Stimulated activated CD4-positive, alpha-beta T cell treated with anti-CD3 and anti-CD28 coated beads, Interleukin-15, amount 100 ng/mL, for 24 hours (primary cell): ENCODE data around the gene DHX29.
A peak's percentile ranks its signal among the peaks of the same experiment; 100 is the strongest.
"Not testable (repeated sequence)": the region's sequence is repeated elsewhere in the genome, so short reads cannot be mapped to it uniquely, and the experiment has no call there.

ENCODE experiments used
- DNase-seq: peaks from one replicate; pipeline ENCODE4 v3.0.0-alpha.2; 2020

The DHX29 gene

GRCh38 chr5:55307383-55308253 lies at the start of gene DHX29, which contains the start of gene MTREX:
Gene DHX29 (minus strand): TSS chr5:55307694. CDS start chr5:55307573, 121 bp downstream.
Gene MTREX (plus strand): TSS chr5:55307989. CDS start chr5:55308014, 25 bp downstream.
- DNase-seq = peak; percentile 91

DNA sequence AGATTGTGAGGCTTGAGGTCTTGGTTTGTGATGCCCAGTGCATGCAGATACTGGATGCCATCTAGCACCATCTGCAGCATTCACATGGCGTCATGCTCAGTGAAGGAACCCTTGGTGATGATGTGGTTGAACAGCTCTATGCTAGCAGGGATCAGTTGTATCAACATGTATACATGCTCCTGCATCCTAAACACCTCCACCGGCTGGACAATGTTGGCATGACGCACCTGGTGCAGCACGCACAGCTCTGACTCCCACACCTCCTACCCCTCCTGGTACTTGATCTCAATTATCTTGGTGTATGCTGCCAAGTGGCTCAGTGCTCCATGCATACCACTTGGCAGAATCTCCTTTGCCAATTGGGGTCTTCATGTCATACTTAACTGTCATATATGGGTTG lies 49.4 kb upstream of the DHX29 start:
- DNase-seq = no peak

DNA sequence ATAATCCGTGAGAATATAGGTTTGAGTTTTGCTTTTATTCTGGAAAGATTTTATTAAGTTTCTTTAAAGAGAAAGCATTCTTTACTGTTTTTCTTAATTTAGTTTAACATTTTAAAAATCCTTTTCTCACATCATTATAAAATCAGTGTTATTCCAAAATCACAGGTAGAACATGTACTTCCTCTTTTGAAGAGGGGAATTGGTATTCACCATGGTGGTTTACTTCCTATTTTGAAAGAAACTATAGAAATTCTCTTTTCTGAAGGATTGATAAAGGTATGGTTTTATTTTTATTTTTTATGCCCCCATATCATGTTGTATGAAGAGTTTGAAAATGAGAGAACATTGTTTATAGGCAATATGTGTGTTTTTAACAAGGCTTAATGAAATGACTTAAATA lies 43.3 kb upstream of the DHX29 start:
- DNase-seq = no peak

- DNase-seq = no peak
These were observed 40.3 kb upstream of the DHX29 start for GRCh38 chr5:55347786-55348185.

DNA sequence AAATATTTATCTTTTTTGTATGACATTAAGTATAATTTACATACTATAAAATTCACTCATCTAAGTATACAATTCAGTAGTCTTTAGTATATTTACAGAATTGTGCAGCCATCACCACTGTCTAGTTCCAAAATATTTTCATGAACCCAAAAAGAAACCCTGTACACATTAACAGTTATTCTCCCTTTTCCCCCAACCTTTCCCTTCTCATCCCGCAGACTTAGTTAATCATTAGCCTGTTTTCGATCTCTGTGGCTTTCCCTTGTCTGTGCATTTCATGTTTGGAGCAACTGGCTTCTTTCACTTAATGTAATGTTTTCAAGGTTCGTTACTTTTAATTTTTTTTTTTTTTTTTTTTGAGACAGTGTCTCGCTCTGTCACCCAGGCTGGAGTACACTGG lies 37.8 kb upstream of the DHX29 start:
- DNase-seq = no peak

GRCh38 chr5:55344392-55344992 lies 37.0 kb upstream of the DHX29 start:
- DNase-seq = peak; percentile 71

DNA sequence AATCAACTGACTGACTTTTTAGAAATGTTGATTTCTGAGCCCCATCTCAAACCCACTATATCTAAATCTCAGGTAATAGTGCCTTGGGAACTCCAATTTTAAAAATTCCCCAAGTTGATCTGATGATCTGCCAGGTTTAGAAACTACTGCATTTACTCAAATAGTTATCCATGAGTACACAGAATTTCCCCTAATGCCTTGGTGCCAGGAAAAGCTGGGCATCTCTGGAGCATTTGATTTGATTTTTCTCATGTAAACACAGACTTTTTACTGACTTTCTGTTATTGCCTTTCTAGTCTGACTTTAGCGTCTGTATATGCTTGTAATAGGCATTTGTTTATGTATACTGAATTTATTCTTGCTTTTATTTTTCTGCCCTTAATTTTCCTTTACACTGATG lies 36.1 kb upstream of the DHX29 start:
- DNase-seq = no peak

- no peak for DNase-seq
These were observed 35.6 kb upstream of the DHX29 start for GRCh38 chr5:55343107-55343506.

GRCh38 chr5:55338810-55339243 lies 31.3 kb upstream of the DHX29 start:
- peak; percentile 77 for DNase-seq

GRCh38 chr5:55338092-55338613 lies 30.7 kb upstream of the DHX29 start:
- no peak for DNase-seq

DNA sequence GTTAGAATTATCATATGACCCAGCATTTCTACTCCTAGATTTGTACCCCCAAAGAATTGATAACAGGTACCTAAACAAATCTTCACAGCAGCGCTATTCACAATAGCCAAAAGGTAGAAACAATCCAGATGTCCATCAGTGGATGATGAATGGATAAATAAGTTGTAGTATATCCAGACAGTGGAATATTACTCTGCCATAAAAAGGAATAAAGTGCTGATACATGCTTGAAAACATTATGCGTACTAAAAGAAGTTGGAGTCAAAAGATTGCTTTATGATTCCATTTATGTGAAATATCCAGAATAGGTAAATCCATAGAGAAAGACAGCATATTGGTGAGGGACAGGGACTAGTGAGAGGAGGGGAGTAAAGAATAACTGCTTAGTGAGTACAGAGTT lies 26.3 kb upstream of the DHX29 start:
- DNase-seq = no peak

DNA sequence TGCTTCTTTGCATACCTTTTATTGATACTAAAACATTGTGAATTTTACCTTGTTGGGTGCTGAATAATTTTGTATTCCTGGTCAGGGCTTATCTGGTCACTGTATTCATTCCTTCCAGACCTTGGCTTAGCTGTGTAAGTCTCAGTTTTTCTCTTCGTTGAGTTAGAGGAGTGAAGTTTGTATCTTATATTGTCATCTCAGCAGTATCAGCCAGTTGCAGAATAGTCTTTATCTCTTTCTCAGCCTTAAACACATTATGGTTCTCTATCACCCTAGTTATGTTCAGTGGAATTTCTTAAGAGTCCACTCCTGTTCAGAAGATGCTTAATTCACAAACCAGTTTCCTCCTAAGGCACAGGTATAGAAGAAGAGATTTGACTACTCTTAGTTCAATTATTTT lies 25.5 kb upstream of the DHX29 start:
- DNase-seq = no peak

- no peak for DNase-seq
These were observed 23.8 kb upstream of the DHX29 start for GRCh38 chr5:55331321-55331720.

DNA sequence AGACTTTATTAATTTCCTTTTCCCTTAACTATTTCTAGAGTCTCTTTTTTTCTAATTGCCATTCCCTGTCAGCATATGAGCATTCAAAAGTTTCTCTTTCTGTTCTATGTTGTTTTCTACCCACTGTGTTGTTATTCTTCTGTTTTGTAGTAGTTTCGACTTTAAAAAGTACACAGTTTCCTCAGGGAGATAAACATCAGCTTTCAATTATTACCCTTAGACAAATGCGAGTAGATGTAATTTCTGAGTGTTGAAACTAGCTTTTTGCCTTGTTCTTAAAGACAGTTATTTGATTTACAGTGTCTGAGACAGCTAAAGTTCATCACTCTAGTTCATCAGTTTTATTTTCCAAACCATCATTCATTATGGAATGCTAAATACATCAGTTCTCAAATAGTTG lies 19.8 kb upstream of the DHX29 start:
- DNase-seq = no peak

DNA sequence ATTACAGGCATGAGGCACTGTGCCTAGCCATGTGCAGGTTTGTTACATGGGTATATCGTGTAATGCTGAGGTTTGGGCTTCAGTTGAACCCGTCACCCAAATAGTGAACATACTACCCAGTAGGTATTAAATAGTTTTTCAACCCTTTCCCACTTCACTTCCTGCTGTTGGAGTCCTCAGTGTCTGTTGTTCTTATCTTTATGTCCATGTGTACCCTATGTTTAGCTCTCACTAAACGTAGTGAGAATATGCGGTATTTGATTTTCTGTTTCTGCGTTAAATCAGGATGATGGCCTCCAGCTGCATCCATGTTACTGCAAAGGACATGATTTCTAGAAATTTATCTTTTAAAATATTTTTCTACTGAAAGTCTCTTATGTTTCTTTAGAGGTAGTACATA lies 18.1 kb upstream of the DHX29 start:
- no peak for DNase-seq

- no peak for DNase-seq
These were observed 17.4 kb upstream of the DHX29 start for GRCh38 chr5:55324815-55325418.

- DNase-seq = no peak
These were observed 16.5 kb upstream of the DHX29 start for GRCh38 chr5:55324006-55324405.

DNA sequence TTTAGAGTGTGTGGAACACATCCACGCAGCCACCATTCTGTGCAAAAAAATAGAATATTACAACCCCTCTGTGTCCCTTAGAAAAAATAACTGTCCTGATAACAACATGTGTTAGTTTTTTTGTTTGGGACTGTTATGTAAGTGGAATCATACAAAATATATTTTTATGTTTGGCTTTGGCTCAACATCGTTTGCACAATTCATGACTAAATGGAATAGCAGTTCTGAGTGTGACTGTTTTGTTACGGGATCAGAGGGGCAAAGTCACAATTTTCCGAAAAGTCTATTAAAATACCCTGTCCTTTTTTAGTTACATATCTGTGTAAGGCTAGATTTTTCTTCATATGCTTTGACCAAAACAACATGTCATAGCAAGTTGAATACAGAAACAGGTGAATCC lies 13.1 kb upstream of the DHX29 start:
- no peak for DNase-seq

- no peak for DNase-seq
These were observed 12.0 kb upstream of the DHX29 start for GRCh38 chr5:55319491-55319890.

- not testable (repeated sequence) for DNase-seq
These were observed 10.7 kb upstream of the DHX29 start for GRCh38 chr5:55318237-55318636.

DNA sequence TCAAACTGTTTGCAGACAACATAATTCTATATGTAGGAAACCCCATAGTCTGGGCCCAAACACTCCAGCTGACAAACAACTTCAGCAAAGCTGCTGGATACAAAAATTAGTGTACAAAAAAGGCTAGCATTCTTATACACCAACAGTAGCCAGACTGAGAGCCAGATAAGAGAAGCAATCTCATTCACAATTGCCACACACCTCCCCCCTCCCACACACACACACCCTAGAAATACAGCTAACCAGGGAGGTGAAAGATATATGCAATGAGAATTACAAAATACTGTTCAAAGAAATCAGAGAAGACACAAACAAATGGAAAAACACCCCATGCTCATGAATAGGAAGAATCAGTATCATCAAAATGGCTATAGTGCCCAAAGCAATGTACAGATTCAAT lies 9.3 kb upstream of the DHX29 start:
- DNase-seq = no peak

DNA sequence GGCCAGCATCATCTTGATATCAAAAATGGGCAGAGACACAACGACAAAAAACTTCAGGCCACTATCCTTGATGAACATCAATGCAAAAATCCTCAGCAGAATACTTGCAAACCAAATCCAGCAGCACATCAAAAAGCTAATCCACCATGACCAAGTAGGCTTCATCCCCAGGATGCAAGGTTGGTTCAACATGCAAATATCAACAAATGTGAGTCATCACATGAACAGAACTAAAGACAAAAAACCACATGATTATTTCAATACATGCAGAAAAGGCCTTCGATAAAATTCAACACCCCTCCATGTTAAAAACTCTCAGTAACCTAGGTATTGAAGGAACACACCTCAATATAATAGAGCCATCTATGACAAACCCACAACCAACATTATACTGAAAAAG lies 8.8 kb upstream of the DHX29 start:
- DNase-seq = no peak

- DNase-seq = no peak
These were observed 6.5 kb upstream of the DHX29 start for GRCh38 chr5:55313870-55314617.
